Measurements from ENCODE around the gene C11orf91.

- TF ChIP-seq SP4 (IDR thresholded peaks at IDR 0.05; ENCODE audit: low read length): no peak
- TF ChIP-seq POLR2AphosphoS5 (IDR thresholded peaks at IDR 0.05; ENCODE audit: low read depth, low read length): no peak
These were observed 1.7 kb downstream of the C11orf91 start for GRCh38 chr11:33698921-33699320.

Measured in H1 (cell line).